GM18498 (cell line): ENCODE measurements around the gene TBC1D16.
"Not testable (repeated sequence)": the region's sequence is repeated elsewhere in the genome, so short reads cannot be mapped to it uniquely, and the experiment has no call there.

Experiments
- ATAC-seq: cut with Tn5 transposase; IDR thresholded peaks from one replicate; pipeline ENCODE4 v1.9.1; 2021; ENCODE audit warnings: mild to moderate bottlenecking, moderate library complexity; ENCODE audit not compliant: unreplicated experiment

Gene TBC1D16

GRCh38 chr17:79977708-79978547 lies 57.7 kb downstream of the TBC1D16 start:
- no peak for ATAC-seq

GRCh38 chr17:79977161-79977631 lies 58.5 kb downstream of the TBC1D16 start:
- no peak for ATAC-seq

GRCh38 chr17:79976451-79976850 lies 59.2 kb downstream of the TBC1D16 start:
- no peak for ATAC-seq

DNA sequence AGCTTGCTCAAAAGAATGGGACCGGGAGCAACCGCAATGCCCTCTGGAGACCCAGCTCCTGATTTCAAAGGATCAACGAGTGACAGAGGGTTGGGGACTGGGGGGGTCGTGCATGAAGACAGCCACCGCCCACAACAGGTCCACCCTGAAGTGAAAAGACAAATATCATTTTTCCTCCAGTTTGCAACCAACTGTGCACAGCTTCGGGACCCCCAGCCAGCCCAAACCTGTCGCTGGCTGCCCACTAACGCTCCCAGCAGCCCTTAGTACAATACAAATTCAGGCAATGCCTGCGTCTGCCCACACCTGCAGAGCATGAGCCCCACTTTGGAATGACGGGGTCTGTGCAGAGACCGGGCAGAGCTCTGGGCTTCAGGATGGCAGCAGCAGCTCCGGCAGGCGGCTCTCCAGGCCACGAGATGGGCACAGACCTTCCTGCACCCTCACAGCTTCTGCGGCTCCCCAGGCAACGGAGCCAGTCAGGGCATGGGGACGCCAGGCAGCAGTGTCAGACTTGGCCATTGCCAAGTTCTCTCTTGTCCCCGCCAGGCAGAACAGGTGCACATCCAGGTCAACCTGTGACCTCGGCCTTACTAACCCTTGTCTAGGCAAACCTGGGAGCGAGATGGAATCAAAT lies 60.1 kb downstream of the TBC1D16 start:
- no peak for ATAC-seq

- no peak for ATAC-seq
Measured at GRCh38 chr17:79974566-79975497, 60.8 kb downstream of the TBC1D16 start.

- no peak for ATAC-seq
Measured at GRCh38 chr17:79971651-79972050, 64.0 kb downstream of the TBC1D16 start.

DNA sequence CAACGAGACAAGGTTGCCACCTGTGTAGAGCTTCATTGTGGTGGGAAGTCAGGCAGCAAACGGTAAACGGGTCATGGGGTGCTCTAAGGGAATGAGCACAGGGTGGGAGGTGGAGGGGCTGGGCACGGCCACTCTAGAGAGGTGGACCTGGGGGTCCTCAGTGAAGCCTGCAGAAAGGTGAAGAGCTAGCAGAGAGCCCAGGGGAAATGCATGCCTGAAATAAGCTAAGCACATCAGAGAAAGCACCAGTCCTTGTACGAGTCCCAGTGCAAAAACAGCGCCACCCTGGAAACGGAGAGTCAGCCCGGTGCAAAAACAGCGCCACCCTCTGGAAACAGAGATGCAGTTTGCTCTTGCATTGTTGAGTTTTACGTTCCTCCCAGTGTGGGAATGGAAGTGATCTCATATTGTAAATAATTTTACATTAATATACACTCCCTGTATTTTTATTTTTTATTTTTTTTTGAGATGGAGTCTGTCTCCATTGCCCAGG lies 65.0 kb downstream of the TBC1D16 start:
- ATAC-seq = no peak

DNA sequence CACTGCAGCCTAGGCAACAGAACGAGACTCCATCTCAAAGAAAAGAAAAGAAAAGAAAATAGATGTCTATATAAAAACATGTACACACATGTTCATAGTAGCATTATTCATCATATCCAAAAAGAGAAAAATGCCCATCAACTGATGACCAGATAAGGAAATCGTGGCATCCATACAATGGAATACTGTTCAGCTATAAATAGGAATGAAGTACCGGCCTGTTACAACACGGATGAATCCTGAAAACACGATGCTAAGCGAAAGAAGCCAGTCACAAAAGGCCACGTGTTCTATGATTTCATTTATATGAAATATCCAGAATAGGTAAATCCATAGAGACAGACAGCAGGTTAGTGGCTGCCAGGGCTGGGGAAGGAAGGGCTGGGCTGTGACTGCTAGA lies 65.8 kb downstream of the TBC1D16 start:
- ATAC-seq = no peak

DNA sequence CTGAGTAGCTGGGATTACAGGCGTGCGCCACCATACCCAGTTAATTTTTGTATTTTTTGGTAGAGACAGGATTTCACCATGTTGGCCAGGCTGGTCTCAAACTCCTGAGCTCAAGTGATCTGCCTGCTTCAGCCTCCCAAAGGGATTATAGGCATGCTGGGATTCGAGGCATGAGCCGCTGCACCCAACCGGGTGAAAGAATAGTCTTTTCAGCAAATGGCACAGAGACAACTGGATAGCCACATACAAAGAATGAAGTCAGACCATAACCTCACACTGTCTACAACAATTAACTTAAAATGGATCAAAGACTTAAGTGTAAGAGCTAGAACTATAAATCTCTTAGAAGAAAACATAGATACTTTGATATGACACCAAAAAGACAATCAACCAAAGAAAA lies 67.6 kb downstream of the TBC1D16 start:
- no peak for ATAC-seq

- no peak for ATAC-seq
Measured at GRCh38 chr17:79966681-79967080, 69.0 kb downstream of the TBC1D16 start.

DNA sequence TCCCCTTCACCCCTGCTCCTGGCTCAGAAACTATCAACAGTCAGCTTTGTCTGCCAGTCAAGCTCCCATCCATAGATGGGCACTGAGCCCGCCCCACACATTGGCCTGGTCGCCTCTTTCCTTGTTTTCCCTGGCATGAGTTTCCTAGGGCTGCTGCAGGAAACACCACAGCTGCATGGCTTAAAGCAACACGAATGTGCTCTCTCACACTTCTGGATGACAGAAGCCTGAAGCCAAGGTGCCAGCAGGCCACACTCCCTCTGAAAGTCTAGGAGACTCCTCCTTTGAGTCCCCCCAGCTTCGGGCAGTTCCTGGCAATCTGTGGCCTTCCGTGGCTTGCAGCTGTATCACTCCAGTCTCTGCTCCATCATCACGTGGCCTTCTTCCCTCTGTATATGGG lies 69.9 kb downstream of the TBC1D16 start:
- ATAC-seq = no peak

DNA sequence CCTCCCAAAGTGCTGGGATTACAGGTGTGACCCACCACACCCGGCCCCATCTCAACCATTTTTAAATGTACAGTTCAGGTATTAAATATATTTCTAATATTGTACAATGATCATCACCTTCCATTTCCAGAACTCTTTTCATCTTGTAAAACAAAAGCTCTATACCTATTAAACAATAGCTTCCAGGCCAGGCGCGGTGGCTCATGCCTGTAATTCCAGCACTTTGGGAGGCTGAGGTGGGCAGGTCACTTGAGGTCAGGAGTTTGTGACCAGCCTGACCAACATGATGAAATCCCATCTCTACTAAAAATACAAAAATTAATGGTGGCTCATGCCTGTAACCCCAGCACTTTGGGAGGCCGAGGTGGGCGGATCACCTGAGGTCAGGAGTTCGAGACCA lies 73.2 kb downstream of the TBC1D16 start:
- ATAC-seq = not testable (repeated sequence)

GRCh38 chr17:79961567-79961966 lies 74.1 kb downstream of the TBC1D16 start:
- not testable (repeated sequence) for ATAC-seq

DNA sequence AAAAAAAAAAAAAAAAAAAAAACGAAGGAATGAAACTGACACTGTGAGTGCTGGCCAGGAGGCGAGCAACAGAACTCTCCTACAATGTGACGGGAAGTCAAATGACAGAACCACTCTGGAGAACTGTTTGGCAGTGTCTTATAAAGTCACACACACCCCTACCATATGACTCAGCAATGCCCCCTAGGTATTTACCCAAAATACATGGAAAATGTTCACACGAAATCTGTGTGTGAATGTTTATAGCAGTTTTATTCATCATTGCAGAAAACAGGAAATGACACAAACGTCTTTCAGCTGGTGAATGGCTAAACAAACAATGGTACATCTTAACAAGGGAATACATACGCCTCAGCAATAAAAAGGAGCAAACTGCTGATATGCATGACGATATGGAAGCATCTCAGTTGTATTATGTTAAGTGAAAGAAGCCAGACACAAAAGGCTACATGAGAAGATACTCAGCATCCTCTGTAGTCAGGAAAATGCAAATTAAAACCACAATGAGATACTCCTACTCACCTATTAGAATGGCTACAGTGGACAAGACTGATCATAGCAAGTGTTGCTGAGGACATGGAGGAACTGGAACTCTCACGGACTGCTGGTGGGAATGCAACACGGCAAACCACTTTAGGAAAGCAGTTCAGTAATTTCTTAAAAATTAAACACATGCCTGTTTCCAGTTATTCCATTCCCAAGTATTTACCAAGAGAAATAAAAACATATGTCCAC lies 74.7 kb downstream of the TBC1D16 start:
- ATAC-seq = no peak

DNA sequence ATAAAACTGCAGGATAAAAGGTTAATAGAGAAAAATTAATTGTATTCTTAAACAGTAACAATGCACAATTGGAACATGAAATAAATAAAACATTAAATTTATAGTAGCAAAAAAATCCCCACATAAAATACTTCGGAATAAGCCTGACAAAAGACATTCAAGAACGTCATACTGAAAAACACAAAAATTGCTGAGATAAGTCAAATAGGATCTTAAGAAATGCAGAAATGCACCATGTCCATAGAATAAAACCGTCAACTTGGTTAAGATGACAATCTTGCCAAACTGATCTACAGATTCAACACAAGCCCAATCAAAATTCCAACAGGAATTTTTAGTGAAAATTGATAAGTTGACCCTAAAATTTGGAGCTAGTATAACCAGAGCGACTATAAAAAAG lies 76.6 kb downstream of the TBC1D16 start:
- no peak for ATAC-seq

- ATAC-seq = no peak
Measured at GRCh38 chr17:79956853-79957252, 78.8 kb downstream of the TBC1D16 start.

DNA sequence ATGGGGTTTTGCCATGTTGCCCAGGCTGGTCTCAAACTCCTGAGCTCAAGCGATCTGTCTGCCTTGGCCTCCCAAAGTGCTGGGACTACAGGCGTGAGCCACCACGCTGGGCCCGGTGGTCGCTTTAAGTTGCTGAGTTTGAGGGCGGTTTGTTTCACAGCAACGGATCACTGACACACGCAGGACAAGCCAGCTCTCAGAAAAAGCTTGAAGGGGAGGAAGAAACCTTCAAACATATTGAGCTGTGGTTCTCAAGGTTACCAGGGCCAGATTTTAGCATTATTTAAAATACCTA lies 79.3 kb downstream of the TBC1D16 start:
- ATAC-seq = not testable (repeated sequence)

- no peak for ATAC-seq
Measured at GRCh38 chr17:79955691-79956440, 79.8 kb downstream of the TBC1D16 start.

- no peak for ATAC-seq
Measured at GRCh38 chr17:79955167-79955549, 80.5 kb downstream of the TBC1D16 start.
